Measurements from ENCODE around the gene SMIM23.

- TF ChIP-seq MYC (IDR thresholded peaks at IDR 0.05; ENCODE audit: low read depth, low read length) (no peak), CTCF (IDR thresholded peaks at IDR 0.05; ENCODE audit: extremely low read depth in 1 of 2, insufficient read depth in 1 of 2, low read depth in 1 of 2, low read length in 2 of 2) (no peak), POLR2AphosphoS5 (IDR thresholded peaks at IDR 0.05; ENCODE audit: insufficient read depth, low read depth, low read length) (no peak), POLR2A (IDR thresholded peaks at IDR 0.05; ENCODE audit: low read depth, low read length) (no peak)
Measured at GRCh38 chr5:171738501-171738900, 47.1 kb upstream of the SMIM23 start.
